Ishikawa (cell line): ENCODE data around the gene UBL3.

Source experiments
- CEBPB ChIP-seq: IDR thresholded peaks from 2 replicates; pipeline ENCODE4 v1.6.1; 2012
- CREB1 ChIP-seq: IDR thresholded peaks from 2 replicates; pipeline ENCODE4 v1.6.1; 2012; ENCODE audit warnings: low read depth
- EGR1 ChIP-seq: IDR thresholded peaks from 2 replicates; pipeline ENCODE4 v1.6.1; 2012
- EP300 ChIP-seq: IDR thresholded peaks from 2 replicates; pipeline ENCODE4 v1.6.1; 2012; ENCODE audit warnings: borderline replicate concordance
- FOXM1 ChIP-seq: IDR thresholded peaks from 2 replicates; pipeline ENCODE4 v1.6.1; 2012; ENCODE audit warnings: low read depth, borderline replicate concordance
- NFIC ChIP-seq: IDR thresholded peaks from 2 replicates; pipeline ENCODE4 v1.6.1; 2012
- RAD21 ChIP-seq: IDR thresholded peaks from 2 replicates; pipeline ENCODE4 v1.6.1; 2012; ENCODE audit warnings: low read depth
- REST ChIP-seq: IDR thresholded peaks from 2 replicates; pipeline ENCODE4 v1.6.1; 2012; ENCODE audit warnings: low read depth, mild to moderate bottlenecking
- TAF1 ChIP-seq: IDR thresholded peaks from 2 replicates; pipeline ENCODE4 v1.6.1; 2012; ENCODE audit warnings: low read depth, mild to moderate bottlenecking
- TCF12 ChIP-seq: IDR thresholded peaks from 2 replicates; pipeline ENCODE4 v1.6.1; 2012; ENCODE audit warnings: low read depth
- TEAD4 ChIP-seq: IDR thresholded peaks from 2 replicates; pipeline ENCODE4 v1.6.1; 2012
- USF1 ChIP-seq: IDR thresholded peaks from 2 replicates; pipeline ENCODE4 v1.6.1; 2012
- YY1 ChIP-seq: IDR thresholded peaks from 2 replicates; pipeline ENCODE4 v1.6.1; 2012; ENCODE audit warnings: low read depth
- ZBTB7A ChIP-seq: IDR thresholded peaks from 2 replicates; pipeline ENCODE4 v1.6.1; 2012; ENCODE audit warnings: low read depth
- TF ChIP-seq, protein P1 (sequence below): IDR thresholded peaks from 2 replicates; pipeline ENCODE4 v1.6.1; 2012

UBL3 gene

DNA sequence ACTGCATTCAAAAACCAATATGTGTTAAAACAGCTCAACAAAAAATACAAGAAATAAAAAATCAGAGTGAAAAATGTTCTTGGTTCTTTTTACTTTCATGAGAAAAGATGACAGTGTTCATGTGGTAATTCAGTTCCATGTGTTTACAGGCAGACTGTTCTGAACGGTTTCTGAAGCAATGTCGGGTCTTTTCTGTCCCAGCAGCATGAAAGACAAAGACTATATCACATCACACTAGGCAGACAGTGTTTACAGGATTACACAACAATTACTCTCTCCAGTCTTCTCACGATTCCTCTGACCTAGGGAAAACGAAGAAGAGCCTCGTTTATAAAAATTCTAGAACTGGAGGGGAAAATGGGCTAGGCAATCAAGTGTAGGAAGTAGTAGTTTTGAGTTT is 83.4 kb downstream of the UBL3 start:
- TF ChIP-seq YY1 = no peak
- TF ChIP-seq NFIC = no peak
- TF ChIP-seq CEBPB = no peak
- TF ChIP-seq CREB1 = no peak
- TF ChIP-seq FOXM1 = no peak
- no peak for TF ChIP-seq TAF1
- no peak for TF ChIP-seq USF1
- TF ChIP-seq REST = no peak

DNA sequence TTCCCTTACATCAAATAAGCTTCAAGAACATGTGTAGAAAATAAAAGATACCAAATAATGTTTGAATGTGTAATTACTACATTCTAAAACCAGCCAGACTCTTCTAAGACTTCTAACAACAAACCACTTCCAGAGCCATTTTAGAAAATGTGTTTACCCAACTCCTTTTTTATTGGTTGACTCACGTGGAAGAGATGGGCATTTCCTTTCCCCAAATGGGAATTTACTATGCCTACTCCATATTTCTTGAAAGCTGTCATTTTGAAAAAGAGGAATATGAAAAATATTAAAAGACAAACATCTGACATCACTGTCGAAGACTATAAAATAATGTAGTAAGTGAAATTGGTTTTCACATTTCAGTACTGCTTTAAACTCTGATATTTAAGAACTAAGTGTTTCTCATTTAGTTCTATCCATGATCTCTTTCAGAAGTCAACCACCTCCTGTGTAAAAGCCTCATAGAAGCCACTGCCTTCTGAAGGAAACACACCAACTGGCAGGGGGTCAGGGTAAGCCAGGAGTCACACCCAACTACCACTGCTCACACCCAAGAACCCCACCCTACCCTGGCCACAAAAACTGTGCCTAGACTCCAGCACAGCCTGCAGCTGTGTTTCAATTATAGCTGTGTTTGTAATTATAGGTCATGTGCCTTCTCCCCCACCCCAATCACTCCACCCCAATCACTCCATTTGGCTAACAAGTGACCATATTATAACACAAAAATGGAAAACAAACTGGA is 86.8 kb downstream of the UBL3 start:
- TF ChIP-seq NFIC = no peak

DNA sequence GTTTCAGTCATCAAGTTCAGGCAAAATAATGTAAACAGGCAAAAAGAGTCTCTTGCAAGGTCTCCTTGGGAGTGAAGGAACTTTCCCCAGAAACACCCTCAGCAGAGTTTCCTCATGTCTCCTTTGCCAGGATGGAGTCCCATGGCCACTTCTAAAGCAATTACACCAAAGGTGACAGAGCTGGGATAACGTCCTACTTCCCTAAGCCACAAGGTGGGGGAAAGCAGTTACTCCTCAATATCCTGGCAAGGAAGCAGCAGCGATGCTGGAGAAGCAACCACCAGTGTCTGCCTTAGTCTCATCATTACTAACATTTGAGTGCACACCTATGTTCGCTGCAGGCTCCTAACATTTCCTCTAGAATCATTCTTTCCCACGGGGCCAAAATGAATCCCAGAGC is 88.6 kb downstream of the UBL3 start:
- TF ChIP-seq, protein P1, sequence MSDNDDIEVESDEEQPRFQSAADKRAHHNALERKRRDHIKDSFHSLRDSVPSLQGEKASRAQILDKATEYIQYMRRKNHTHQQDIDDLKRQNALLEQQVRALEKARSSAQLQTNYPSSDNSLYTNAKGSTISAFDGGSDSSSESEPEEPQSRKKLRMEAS = no peak
- no peak for TF ChIP-seq CEBPB
- no peak for TF ChIP-seq NFIC
- no peak for TF ChIP-seq YY1
- TF ChIP-seq RAD21 = no peak
- TF ChIP-seq USF1 = no peak

DNA sequence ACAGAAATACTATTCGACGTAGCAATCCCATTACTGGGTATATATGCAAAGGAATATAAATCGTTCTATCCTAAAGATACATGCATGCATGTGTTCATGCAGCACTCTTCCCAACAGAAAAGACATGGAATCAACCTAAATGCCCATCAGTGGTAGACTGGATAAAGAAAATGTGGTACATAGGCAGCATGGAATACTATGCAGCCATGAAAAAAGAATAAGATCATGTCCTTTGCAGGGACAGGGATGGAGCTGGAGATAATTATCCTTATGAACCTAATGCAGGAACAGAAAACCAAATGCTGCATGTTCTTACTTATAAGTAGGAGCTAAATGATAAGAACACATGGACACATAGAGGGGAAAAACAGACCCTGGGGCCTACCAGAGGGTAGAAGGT is 89.3 kb downstream of the UBL3 start:
- TF ChIP-seq REST (no peak), CEBPB (no peak), YY1 (no peak), NFIC (no peak)
- TF ChIP-seq, protein P1 = no peak

DNA sequence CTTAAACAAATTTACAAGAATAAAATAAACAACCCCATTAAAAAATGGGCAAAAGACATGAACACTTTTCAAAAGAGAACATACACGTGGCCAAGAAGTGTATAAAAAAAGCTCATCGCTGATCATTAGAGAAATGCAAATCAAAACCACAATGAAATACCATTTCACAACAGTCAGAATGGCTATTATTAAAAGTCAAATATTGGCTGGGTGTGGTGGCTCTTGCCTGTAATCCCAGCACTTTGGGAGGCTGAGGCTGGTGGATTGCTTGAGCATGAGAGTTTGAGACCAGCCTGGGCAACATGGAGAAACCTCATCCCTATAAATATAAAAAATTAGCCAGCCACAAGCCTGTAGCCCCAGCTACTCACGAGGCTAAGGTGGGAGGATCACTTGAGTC is 89.9 kb downstream of the UBL3 start:
- no peak for TF ChIP-seq EGR1
- TF ChIP-seq NFIC = no peak
- TF ChIP-seq YY1 = no peak
- no peak for TF ChIP-seq REST
- no peak for TF ChIP-seq EP300
- TF ChIP-seq, protein P1 = no peak

- TF ChIP-seq REST (no peak), NFIC (no peak), TCF12 (no peak), CREB1 (no peak), EP300 (no peak), FOXM1 (no peak), YY1 (no peak), TEAD4 (no peak), EGR1 (no peak), USF1 (no peak), ZBTB7A (no peak)
Measured at GRCh38 chr13:29758531-29759114, 91.8 kb downstream of the UBL3 start.
